Measurements from ENCODE around the gene GRIA4. TPM values are rescaled to one million over a fixed set of nuclear protein-coding genes. Genes with fewer than 3 reads are reported as not detected.

The GRIA4 gene
- total and polyA plus RNA-seq, 11 donors, result 0.45 TPM; not detected in 10

DNA sequence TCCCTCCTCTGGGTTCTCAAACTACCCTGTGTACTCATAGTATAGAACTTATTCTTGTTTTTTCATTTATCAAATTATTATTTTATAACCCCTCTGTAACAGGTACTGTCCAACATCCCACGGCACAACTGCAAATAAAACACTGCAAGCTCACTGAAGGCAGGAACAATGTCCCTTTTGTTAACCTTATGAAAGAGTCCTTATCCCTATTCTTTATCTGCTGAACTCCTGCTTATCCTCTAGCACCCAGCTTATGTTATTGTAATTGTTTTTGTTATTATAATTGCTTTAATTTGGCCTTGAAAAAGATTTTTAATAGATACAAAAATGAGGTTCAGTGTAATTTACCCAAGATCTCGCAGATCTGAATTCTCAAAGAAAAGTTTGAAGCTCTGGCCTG lies 281.8 kb downstream of the GRIA4 start:
- Histone ChIP-seq H3K9me3 (no peaks in the 10 kb centered on the region), H3K4me3 (no peak overlapping the region), H3K27me3 (no peaks in the 10 kb centered on the region), H3K27ac (no peak overlapping the region), H3K4me1 (no peaks in the 10 kb centered on the region), H3K36me3 (no peaks in the 10 kb centered on the region)
- WGBS, 4 donors, result 73 to 77% (median 74%) methylated on average over 2 of the region's 2 CpGs
- TF ChIP-seq, protein P1, sequence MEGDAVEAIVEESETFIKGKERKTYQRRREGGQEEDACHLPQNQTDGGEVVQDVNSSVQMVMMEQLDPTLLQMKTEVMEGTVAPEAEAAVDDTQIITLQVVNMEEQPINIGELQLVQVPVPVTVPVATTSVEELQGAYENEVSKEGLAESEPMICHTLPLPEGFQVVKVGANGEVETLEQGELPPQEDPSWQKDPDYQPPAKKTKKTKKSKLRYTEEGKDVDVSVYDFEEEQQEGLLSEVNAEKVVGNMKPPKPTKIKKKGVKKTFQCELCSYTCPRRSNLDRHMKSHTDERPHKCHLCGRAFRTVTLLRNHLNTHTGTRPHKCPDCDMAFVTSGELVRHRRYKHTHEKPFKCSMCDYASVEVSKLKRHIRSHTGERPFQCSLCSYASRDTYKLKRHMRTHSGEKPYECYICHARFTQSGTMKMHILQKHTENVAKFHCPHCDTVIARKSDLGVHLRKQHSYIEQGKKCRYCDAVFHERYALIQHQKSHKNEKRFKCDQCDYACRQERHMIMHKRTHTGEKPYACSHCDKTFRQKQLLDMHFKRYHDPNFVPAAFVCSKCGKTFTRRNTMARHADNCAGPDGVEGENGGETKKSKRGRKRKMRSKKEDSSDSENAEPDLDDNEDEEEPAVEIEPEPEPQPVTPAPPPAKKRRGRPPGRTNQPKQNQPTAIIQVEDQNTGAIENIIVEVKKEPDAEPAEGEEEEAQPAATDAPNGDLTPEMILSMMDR (IDR thresholded peaks at IDR 0.05), result no peak
- TF ChIP-seq POLR2A (IDR thresholded peaks at IDR 0.05), result no peak
- intact Hi-C loops (cut with DNase I), result no loop called here
- no peak for DNase-seq
- ATAC-seq, result no peak

DNA sequence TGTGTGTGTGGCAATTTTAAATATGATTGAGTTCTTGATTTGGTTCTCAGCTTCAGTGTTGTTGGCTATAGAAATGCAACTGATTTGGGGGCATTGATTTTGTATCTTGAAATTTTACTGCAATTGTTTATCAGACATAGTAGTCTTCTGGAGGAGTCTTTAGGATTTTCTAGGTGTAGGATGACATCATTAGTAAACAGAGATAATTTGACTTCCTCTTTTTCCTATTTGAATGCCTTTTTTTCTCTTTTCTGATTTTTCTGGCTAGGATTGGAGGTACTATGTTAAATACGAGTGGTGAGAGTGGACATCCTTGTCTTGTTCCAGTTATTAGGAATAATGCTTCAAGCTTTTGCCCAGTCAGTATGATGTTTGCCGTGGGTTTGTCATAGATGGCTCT lies 287.3 kb downstream of the GRIA4 start:
- DNase-seq (no peak), ATAC-seq (no peak)
- no peaks in the 10 kb centered on the region for H3K27me3 ChIP-seq
- WGBS, 4 donors, result 76 to 91% (median 85%) methylated on average over 2 of the region's 2 CpGs
- no peak overlapping the region for H3K4me3 ChIP-seq
- TF ChIP-seq, protein P1 (IDR thresholded peaks at IDR 0.05), result no peak
- TF ChIP-seq POLR2A (IDR thresholded peaks at IDR 0.05), result no peak
- no peaks in the 10 kb centered on the region for H3K36me3 ChIP-seq
- H3K27ac ChIP-seq, result no peak overlapping the region
- intact Hi-C loops (cut with DNase I), result no loop called here
- H3K4me1 ChIP-seq, result no peaks in the 10 kb centered on the region
- H3K9me3 ChIP-seq, result peaks cover 0 to 4% (median 0%) of the 10 kb centered on the region in 12 donors

DNA sequence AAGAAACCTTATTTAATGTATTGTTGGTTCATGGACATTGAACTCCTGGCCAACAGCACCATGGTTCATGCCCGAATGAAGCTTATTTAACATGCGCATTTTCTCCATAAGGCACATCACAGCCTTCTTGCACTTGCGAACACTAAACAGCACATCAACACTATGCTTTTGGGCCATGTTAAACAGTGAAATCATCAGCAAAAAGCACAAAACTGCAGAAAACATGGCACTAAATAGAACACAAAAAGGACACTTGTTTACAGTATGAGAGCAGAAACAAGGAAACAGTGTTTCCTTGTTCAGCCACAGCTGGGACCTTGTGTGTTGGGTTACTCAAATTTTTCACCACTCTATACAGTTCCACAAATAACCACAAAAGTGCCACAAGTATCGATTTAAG lies 289.9 kb downstream of the GRIA4 start:
- Histone ChIP-seq H3K4me1 (no peaks in the 10 kb centered on the region), H3K27me3 (no peaks in the 10 kb centered on the region), H3K36me3 (no peaks in the 10 kb centered on the region), H3K27ac (no peak overlapping the region), H3K4me3 (no peak overlapping the region), H3K9me3 (peaks cover 0 to 4% (median 0%) of the 10 kb centered on the region in 12 donors)
- no peak for TF ChIP-seq POLR2A (IDR thresholded peaks at IDR 0.05)
- TF ChIP-seq, protein P1 (IDR thresholded peaks at IDR 0.05), result no peak
- DNase-seq (no peak), ATAC-seq (no peak)
- WGBS, 4 donors, result 87 to 89% (median 88%) methylated on average over 4 of the region's 4 CpGs
- intact Hi-C loops (cut with DNase I), result no loop called here

- no peak overlapping the region for H3K27ac ChIP-seq
- H3K9me3 ChIP-seq, result peaks cover 0 to 4% (median 0%) of the 10 kb centered on the region in 12 donors
- WGBS, 4 donors, result 92 to 95% (median 94%) methylated on average over 11 of the region's 11 CpGs
- DNase-seq, result peak in 1 of 5 donors; percentile 14
- no peak overlapping the region for H3K4me3 ChIP-seq
- H3K36me3 ChIP-seq, result no peaks in the 10 kb centered on the region
- no peaks in the 10 kb centered on the region for H3K27me3 ChIP-seq
- TF ChIP-seq, protein P1 (IDR thresholded peaks at IDR 0.05), result no peak
- no peak for TF ChIP-seq POLR2A (IDR thresholded peaks at IDR 0.05)
- H3K4me1 ChIP-seq, result no peaks in the 10 kb centered on the region
- intact Hi-C loops (cut with DNase I), result no loop called here
- no peak for ATAC-seq
Observed at GRCh38 chr11:105900515-105901035, 290.7 kb downstream of the GRIA4 start.

Measured in heart left ventricle (tissue), 16 donors.